ENCODE results near the gene BMPR1B.
"Not testable (repeated sequence)": the region's sequence is repeated elsewhere in the genome, so short reads cannot be mapped to it uniquely, and the experiment has no call there.

Gene BMPR1B

DNA sequence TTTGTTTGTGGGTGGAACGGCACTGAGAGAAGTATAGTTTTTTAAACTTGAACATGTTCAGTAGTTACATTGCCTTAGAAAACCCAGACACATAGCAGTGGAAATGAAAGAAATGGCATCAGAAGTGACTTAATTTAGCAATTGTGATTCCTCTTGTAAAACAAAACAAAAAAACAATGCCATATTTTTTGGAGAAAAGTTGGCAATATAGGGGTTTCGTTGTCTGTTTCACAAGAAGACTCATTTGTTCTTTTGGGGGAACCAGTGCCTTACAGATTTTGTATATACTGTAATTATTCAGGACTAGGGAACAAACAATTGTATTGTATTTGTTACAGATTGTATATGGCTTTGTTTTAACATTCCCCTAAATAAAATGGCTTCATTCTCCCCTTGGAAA, 400.3 kb downstream of the BMPR1B start:
- DNase-seq: no peak

DNA sequence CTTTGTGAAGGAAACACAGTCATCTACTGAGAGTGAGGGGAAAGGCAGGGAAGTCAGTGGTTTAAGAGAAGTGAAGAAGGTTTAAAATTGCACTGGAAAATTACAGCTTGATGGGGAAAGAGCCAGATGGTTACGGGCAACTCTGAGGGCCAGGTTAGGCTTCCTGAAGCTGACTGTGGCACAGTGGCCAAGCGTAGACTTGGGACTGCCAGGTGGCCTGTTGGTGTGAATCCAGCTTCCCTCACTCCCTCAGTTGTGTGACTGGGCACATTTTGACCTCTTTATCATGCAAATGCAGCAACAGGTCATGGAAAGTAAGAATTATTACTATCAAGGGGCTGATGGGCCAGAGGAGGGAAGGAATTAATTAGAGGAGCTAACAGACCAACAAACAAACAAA, 400.9 kb downstream of the BMPR1B start:
- no peak for DNase-seq

DNA sequence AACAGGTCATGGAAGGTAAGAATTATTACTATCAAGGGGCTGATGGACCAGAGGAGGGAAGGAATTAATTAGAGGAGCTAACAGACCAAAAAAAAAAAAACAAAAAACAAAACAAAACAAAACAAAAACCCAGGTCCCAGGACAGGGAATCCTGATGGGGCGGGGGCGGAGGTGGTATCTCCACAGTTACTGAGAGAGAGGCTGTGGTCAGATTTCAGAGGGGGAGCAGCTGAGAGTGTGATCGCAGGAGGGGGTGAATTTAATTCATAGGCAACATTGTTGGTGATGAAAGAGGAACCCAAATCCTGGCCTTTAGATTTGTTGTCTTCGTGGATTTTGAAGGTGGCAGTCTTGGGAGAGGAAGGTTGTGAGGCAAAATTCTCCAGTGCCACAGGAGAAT, 401.6 kb downstream of the BMPR1B start:
- no peak for DNase-seq

DNA sequence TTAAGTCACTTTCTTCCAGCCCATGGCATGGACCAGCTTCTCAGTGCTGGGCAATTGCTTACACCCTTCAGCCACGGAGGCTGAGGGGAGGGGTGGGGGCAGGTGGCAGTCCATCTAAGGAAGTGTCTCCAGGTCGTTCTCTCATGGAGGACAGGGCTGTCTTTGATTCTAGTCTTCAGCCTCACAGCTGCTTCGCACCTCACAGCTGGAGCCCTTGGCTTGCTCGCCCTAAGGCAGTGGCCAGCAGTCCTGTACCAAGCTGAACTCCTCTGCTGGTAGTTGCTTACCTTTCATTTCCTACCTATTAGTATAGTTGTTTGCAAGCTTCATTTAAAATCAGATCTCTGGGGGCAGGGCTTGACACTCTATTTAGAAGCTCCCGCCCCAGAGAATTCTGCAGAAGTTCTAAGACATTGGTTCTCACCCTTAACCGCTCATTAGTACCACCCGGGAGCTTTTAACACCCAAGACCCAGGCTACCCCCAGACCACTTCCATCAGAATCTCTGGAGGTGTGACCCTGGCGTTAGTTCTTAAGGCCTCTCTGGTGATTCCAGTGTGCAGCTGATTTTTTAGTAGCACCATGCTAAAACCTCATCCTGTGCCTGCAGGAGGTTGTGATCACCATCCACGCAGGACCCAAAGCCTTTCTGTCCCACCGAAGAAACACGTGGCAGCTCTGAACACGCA, 404.2 kb downstream of the BMPR1B start:
- DNase-seq: no peak

DNA sequence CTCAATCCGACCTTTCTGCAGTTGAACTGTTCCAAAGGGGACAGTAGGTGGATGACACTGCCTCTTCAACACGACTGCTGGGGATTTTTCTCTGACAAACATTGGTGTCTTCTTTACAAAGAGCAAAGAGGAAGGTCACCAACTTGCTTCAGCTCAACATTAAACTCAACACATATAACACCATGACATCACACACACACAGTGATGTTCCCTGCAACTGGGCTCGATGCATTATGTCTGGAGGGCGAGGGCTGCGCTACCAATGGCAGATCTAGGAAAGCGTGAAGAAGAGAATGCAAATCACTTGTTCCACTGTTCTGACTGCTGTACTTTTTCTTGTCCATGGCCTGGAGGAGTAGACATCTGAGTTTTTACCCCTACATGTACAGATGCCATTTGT, 405.1 kb downstream of the BMPR1B start:
- DNase-seq: no peak

DNA sequence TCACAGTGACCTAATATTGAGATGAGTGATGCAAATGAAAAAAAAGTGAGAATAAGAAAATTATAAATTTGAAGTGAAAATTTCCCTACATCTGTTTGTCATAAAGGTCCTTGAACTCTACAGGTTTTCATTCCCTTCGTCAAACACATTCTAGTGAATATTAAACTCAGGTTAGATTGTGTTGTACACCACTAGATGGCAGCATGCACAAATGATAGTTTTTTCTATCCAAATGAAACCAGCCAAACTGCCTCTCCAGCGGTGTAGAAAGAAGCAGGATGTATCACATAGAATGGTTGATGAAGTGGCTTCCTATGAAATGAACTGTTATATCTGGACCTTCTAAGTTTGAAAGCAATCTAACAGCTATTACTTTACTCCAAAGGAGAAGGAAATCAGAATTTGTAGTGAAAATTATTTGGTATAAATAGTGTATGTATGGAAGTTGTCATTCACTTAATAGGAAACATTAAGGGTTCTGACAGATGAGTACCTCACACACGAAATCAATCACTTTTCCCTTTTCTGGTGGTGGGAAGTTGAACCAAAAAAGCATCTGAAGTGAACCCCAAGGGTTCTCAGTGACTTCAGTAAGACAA, 408.3 kb downstream of the BMPR1B start:
- peak; percentile 29 for DNase-seq

DNA sequence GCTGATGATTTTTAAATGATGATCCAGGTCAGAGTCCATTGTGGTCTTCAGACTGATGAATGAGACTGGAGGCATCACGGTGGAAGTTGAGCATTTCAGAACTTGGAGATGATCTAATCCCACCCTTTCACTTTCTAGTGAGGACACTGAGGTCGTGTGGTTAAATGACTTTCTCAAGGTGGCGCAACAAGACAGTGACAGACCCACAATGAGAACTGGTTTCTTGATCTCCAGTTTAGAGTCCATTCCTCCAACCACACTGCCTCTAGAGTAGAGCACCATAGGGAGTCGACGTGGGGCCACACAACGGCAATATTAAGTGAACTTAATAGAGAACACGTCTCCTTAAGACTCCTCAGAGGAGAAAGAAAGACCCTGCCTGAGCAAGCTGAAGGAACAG, 410.1 kb downstream of the BMPR1B start:
- DNase-seq: no peak

DNA sequence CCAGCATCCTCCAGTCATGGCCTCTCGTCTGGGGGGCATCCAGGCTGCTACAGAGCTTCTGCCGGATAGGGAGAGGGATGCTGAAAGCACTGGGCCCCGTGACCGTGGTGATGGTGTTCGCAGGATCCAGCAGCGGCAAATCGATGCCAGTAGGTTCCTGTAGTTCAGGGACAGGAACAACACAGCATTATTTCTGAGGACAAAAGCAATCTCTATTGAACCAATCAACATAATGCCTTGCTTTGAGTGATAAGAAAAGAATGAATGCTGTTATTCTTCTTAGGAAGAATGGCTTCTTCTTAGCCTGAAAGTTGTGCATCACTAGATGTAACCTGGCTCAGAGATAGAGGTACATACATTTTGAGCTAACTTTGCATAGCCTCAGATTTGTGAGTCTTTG, 412.4 kb downstream of the BMPR1B start:
- no peak for DNase-seq

DNA sequence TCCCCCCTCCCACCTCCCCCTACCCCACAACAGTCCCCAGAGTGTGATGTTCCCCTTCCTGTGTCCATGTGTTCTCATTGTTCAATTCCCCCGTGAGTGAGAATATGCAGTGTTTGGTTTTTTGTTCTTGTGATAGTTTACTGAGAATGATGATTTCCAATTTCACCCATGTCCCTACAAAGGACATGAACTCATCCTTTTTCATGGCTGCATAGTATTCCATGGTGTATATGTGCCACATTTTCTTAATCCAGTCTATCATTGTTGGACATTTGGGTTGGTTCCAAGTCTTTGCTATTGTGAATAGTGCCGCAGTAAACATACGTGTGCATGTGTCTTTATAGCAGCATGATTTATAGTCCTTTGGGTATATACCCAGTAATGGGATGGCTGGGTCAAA, 413.6 kb downstream of the BMPR1B start:
- not testable (repeated sequence) for DNase-seq

DNA sequence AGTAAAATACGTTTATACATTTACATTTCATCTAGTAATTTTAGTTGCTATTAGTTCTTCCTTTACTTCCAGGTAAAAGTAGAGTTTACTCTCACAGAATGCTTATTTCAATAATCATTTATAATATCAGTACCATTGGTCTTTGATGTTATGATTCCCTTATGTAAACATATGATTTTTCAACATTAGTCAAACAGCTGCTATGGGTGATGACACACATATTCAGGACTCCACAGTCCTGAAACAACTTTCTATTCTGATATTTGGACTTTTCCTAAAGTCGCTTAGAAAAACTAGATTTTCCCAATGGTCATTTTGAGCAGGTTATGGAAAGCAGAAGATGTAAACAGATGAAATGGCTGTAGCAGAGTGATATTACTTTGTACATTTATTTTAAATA, 421.2 kb downstream of the BMPR1B start:
- no peak for DNase-seq

DNA sequence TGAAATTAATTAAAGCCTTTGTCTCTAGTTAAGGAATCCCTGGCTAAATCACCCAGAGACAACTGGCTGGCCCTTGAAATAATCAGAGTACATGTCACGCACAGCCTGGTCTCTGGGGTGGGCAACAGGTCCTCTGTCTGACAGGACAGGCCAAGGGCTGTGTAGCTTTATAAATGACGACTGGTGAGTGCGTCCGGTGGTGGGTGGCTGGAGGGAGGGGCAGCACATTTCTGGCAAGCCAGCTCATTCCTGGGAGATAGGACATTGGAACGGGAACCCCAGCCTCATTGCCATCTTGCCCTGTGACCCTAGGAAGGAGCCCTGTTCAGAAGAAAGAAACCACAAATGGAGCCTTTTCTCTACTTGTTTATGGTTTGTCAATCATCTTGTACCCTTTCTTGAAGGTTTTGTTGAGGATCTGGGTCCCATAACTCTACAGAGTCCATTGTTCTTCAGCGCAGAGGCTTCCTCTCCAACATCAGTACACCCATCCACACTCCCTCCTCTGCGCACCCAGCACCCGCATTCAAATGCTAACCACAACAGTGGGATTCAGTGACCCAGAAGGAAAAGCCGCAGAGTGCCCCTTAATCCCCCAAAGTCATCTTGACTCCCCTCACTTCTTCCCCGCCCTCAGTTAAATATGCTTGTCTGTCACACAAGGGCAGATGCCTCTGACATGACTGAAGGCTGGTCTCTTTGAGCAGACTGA, 422.9 kb downstream of the BMPR1B start:
- DNase-seq: no peak

DNA sequence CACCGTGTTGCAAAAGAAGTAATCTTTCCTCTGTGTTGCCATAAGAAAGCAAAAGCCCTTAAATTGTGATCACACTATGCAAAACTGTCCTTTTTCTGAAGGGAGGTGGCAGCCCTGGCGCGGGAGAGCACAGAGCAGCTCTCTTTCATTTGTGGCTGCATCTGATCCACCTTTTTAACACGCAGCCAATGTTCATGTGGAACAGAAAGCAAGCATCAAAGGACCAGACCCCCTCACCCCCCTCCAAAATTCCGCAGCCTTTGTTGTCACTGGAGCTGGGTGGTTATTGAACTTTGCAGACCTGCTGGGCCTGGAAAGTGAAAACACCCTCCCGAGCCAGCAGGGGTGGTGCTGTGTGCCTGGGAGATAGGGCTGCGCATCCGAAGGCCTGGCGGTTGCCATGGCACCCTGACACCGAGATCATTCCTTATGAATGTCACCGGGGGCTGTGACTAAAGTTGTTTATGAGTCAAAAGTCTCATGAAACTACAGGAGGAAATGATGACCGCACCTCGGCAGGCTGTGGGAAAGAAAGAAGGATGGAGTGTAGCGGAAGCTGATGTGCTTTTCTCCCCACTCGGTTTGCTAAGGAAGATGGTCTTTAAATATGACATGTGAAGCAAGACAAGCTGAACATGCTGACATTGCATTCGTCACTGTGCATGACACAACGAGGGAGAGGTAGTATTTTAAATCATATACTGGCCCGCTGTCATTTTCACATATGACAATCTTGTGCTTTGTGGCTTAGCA, 423.7 kb downstream of the BMPR1B start:
- DNase-seq: peak; percentile 33

DNA sequence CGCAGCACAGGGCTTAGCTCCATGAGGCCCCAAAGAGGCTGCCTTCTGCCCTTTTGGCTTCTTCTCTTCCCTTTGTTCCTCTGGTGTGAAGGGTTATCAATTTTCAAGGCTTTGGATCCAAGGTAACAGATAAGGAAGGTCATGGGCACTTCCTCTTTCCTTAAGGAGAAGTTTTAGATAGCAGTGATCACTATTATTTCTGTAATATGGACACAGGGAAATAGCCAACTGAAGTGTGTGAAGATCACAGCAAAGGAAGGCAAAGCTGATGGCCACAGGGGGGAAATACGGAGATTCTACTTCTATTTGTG, 424.2 kb downstream of the BMPR1B start:
- no peak for DNase-seq

DNA sequence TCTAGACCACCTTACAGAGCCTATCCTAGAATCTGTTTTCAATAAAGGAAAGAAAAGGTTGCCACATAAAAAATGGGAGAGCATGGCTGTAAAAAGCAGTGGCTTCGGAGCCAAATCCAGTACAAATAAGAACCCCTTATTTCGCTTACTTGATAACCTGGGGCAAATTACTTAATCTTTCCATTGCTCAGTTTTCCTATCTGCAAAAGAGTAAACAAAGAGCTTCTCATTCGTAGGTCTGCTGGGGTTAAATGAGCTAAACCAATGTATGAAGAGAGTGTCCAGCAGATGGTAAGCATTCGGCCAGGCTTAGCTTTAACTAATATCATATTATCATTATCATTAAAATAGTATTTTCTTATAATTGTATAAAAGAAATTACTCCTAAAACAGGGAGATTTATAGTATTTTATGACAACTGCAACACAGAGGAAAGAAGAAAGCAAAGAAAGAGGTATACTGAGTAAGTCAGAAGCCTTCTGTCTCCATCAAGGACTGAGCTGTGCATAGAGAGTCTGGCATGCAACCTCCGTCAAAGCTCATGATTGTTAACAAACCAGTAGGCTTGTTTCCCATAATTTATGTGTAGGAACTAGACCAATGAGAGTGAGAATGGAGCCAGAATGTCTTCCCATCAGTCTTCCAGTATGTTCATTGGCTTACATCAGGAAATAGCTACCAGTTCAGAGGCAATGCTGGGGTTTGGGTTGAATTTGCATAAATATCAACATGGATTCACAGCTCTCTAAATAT, 426.1 kb downstream of the BMPR1B start:
- no peak for DNase-seq

DNA sequence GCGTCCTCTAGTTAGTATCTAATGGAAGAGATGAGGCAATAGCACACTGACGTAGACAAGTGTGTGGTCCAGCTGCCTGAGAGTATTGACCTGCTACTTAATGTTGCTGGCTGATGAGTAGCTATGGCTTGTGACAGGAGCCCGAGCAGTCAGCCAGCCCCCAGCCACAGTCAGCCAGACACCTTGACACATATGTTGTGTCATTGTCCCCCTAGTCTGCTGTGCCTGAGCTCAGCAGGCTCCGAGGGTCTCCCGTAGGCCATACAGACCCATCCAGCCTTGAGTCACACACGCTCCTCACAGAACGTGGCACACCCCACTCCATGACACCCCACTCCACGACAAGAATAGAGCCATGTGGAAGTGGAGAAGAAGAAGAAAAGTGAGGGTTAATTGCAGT, 428.9 kb downstream of the BMPR1B start:
- no peak for DNase-seq

DNA sequence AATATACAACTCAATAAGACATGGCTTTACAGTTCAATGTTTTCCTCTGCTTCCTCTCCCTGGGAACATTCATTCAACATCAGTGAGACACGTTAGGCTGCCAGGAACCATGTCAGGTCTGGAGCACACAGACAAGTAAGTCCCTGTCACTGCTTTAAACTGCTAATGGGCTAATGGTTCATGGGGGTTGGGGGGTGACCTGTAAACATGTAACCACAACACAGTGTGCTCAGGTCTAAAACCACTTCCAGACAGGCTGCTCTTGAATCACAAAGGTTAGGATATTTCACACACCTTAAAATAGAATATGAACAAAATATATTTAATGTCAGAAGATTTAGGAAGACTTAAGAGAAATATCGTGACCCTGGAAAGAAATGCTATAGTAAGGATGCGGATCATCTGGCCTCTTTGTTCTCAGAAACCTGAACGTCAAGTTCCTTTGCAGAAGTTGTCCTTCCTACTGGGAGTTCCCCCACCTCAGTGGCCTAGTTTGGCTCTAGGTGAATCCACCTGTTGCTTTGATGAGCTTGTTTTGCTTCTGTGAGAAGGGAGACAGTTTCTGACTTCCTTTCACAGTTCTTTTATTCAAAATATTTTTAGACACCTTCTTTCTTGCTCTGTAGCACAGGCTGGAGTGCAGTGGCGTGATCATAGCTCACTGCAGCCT, 431.1 kb downstream of the BMPR1B start:
- DNase-seq: no peak

DNA sequence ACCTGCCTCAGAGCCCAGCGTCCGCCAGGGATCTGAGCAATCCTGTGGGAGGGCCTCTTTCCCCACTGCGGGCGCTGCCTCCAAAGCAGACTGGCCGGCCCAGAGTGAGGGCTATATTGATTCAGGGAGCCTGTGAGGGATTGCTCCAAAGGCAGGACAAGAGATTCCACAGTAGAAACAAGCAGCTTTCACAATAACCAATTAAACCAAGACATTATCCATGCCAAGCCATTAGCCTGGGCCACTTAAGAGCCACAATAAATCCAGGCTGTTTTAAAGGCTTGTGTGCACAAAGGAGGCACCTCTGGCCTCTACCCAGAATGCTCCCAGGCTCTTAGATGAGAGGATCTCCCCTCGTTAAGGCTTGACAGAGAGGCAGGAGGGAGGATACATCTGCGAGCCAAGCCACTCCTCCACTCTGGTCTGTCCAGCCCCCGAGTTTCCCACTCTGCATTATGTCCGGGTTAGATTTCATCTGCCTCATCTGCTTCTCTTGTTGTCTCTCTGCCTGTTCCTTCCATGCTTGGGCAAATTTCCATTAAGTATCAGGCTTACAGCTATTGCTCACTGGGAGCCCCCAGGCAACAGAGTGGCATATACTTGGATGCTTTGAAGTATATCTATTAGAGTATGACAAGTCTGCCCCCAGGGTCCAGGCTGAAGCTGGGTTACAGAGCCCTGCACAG, 433.1 kb downstream of the BMPR1B start:
- no peak for DNase-seq

DNA sequence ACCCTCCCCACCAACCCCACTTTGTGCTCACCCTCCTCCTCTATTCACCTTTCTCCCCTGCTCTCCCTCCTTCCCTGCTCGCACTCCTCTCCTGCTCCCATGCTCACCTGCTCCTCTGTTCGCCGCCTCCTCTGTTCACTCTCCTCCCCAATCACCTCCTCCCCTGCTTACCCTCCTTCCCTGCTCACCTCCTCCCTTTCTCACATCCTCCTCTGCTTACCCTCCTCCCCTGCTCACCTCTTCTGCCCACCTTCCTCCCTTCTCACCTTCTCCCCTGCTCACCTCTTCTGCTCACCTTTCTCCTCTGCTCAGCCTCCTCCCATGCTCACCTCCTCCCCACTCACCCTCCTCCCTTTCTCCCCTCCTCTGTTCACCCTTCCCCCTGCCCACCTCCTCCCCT, 433.8 kb downstream of the BMPR1B start:
- no peak for DNase-seq

DNA sequence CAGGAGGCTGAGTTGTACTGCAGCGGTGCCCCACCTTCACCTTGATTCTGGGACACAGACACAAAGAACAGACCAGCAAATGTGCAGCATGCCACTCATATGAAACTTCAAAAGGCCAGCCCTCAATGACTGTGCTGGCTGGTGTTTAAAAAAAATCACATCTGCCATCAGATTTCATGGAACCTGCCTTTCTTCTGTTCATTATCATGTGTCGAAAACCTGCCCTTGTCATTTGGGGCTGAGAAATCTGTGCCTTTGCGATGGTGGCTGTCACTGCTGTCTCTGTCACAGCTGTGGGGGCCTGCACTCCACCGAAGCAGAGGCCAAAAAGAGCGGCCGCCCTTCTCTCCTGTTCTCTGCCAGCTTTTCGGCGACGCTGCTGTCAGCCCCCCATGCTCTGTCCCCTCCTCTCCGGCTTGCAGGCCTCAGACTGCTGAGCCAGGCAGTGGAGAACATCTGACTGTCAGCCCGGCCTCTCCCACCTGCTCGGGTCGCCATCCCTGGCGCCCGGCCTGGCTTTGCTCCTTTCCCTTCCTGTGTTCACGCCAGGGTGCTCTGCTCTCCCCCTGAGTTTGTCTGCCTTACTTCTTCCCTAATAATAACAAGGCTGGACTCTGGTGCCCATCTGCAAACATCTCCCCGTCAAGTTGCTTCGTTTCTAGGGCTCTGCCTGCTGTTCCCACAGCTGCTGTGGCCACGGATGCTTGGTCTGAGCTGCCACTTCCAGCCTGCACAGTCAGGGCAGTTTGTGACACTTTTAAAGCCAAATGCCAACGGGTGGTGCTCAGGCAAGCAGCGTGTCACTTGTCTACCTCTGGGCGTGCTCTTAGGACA, 435.9 kb downstream of the BMPR1B start:
- DNase-seq: no peak

DNA sequence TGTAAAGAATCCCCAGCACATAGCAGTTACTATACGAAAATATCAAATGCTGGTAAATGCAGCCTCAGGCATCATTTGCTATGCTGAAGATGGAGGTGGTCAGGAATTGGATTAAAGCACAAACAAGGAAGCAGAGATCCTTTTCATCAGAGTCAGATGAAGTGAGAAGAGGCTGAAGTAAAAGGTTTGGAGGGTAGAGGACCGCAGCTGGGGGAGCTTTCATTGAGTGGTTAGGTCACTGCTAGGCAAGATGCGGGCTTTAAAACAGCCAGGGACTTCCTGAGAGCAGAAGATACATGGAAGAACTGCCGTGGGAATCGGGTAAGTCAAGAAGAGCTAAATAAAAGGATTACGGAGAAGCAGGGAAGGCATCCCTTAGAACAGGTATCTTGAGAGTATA, 439.6 kb downstream of the BMPR1B start:
- no peak for DNase-seq

DNA sequence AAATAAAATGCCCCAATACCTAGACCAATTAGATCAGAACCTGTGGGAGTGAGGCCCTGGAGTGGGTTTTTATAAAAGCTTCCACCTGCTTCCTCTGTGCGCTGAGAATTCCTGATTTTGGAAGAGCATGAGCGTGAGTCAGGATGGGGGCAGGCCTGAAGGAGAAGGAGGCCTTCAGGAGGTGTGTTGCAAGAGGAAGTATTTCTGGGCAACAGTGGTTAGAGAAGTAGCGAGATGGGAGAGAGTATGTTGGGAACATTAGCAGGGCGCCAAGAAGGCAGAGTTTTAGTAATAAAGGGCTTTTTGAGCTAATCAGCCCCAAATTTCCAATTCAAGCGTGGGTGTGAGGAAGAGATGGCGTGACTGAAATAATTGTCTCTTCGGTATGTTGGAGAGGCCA, 441.2 kb downstream of the BMPR1B start:
- DNase-seq: no peak
